ENCODE measurements around the gene TYK2. TPM values are rescaled to one million over a fixed set of nuclear protein-coding genes. Genes with fewer than 3 reads are reported as not detected.
"Not testable (repeated sequence)": the region's sequence is repeated elsewhere in the genome, so short reads cannot be mapped to it uniquely, and the experiment has no call there.

The TYK2 gene
- total RNA-seq, 2 experiments from 2014 or later, result 153 to 155 TPM

DNA sequence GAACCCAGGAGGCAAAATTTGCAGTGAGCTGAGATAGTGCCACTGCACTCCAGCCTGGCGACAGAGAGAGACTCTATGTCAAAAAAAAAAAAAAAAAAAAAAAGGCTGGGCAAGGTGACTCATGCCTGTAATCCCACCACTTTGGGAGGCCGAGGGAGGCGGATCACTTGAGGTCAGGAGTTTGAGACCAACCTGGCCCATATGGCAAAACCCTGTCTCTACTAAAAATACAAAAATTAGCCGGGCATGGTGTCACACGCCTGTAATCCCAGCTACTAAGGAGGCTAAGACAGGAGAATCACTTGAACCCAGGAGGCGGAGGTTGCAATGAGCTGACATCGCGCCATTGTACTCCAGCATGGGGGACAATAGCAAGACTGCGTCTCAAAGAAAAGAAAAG is 43.6 kb downstream of the TYK2 start:
- not testable (repeated sequence) for H3K4me3 Mint-ChIP-seq, DNase-seq, H3K27me3 Mint-ChIP-seq, H3K9me3 Mint-ChIP-seq, H3K27ac Mint-ChIP-seq
- Mint-ChIP-seq H3K4me1 (peaks cover 29% of the 10 kb centered on the region), H3K36me3 (peaks cover 26% of the 10 kb centered on the region)

DNA sequence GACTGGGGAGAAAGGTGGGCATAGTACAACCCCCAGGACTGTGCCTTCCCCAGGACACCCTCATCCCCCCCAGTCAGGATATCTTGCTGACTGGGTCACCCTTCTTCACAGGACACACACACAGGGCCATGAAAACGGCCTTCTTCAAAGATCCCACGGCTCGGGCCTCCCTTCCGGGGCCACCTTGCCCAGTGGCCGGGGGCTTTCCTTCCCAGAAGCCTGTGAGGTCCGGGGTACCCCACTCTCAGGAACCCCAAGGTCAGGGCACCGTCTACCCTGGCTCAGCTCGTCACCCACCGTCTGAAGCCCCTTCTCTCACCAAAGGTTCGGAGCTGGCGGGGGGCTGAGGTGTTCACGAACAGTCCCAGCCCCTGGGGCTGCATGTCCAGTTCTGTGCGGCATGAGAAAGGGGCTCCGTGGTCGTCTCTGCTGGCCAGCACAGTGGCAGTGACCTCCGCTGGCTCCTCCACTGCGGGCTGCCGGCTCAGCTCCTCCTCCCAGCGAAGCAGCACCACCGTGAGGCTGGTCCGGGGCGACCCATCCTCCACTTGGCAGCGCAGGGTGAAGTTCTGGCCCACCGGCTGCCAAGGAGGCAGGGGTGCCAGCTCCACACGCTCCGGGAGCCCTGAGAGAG is 44.9 kb downstream of the TYK2 start:
- peaks cover 26% of the 10 kb centered on the region for H3K36me3 Mint-ChIP-seq
- DNase-seq, result no peak
- no peaks in the 10 kb centered on the region for H3K9me3 Mint-ChIP-seq
- no peak overlapping the region for H3K4me3 Mint-ChIP-seq
- no peaks in the 10 kb centered on the region for H3K27me3 Mint-ChIP-seq
- peaks cover 29% of the 10 kb centered on the region for H3K4me1 Mint-ChIP-seq
- H3K27ac Mint-ChIP-seq, result no peak overlapping the region

DNA sequence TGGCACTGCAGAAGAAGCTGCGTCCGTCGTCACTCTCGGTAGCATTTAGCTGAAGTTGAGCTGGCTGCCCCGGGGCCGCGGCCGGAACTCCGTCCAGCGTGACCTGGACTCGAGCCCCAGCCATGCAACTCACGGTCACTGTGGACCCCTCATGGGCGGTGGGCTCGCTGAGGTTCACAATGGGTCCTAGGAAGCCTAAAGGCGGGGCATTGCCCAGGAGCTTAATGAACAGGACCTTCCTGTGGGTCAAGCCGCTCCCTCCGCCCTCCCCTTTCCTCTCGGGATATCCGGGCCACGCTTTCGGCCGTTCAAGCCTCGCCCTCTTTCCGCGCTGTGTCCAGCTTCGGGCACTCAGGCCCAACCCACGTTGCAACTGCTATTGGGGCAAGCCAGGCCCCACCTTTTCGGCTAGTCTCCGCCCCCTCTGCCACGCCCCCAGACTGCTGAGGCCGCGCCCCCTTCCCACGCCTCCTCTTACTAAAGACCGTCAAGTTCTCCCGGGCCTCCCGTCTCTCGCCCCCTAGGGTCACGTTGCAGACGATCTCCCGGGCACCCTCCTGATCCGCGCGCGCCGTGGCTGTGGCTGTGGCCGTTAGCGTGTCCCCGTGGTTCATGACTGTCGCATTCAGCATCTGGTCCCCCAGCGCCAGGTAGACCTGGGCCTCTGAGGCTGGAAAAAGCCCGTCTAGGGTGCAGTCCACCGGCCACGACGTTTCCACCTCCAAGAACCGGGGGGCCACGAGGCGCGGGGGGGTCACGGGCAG is 45.6 kb downstream of the TYK2 start:
- H3K9me3 Mint-ChIP-seq, result no peaks in the 10 kb centered on the region
- peaks cover 27% of the 10 kb centered on the region for H3K4me1 Mint-ChIP-seq

DNA sequence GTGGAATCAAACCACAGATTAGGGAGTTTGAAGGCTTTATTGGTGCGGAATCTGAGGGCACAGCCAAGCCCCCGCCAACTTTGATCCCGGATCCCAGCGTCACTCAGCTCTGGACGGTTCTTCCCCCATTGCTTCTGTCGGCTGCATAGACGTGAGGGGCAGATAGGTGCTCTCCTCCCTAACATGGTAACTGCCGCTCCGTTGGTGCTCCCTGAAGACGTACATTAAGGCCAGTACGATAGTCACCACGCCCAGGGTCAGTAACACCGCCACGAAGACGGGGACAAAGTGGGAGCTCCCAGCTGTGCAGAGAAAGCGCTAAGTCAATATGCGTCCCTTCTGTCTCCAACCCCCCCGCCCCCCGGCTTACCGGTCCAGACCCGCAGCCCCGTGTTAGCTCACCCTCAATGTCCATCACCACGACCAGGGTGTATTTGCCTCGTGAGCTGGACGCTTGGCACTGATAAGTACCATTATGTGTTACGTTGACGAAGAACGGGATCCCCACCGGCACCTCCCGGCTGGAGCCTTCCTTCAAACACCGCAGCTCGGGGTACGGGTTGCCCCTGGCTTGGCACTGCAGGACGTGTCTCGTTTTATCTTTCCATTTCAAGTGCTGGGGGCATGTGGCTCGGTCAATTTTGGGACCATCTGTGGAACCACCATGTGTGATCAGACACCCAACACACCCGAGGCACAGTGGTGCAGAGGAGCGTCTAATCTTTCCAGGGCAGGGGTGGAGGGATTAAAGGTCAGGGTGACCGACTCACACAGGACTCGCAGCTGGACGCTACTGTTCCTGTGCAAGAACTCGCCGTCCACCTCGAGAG is 46.4 kb downstream of the TYK2 start:
- no peak for DNase-seq
- Mint-ChIP-seq H3K4me3 (peak overlapping the region; percentile 97), H3K4me1 (peaks cover 22% of the 10 kb centered on the region), H3K36me3 (peaks cover 38% of the 10 kb centered on the region), H3K27ac (peak overlapping the region; percentile 98), H3K9me3 (no peaks in the 10 kb centered on the region), H3K27me3 (no peaks in the 10 kb centered on the region)

More for the DNA sequence above, 45.6 kb downstream of the TYK2 start:
- Mint-ChIP-seq H3K36me3 (peaks cover 33% of the 10 kb centered on the region), H3K27ac (no peak overlapping the region), H3K27me3 (no peaks in the 10 kb centered on the region), H3K4me3 (peak overlapping the region; percentile 58)
- peak; percentile 65 for DNase-seq

DNA sequence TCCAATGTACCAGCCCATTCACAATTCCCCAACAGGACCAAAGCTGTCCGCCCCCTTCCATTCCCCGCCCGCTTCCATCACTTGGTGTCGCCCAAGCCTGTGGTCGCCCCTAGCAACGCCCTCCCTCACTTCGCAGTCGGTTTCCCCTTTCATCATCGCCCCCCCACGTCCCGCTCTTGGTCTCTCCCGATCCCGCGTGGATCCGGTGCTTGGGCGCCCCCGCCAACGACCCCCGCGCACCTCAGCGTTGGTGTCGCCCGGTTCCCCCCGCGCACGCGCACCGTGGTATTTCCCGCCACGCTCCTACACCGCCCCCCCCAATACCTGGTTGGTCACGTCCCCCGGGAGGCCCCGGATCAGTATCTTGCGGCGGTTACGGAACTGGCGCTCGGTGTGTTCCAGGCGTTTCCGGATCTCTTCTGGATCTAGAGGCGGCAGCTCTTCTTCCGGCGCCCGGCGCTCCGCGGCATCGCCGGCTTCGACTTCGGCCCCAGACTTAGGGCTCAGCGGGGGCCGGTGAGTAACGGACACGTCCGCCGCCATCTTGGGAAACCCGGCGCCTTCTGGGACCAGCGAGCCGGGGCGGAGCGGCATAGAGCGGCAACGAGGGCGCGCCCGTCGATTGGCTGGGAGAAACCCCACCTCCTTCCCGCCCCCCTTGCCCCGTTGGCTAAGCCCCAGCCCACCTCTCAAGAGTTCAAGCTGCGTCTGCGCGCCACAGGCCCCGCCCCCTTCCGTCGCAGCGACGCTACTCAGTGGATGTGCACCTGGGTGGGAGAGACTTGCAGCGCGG is 47.2 kb downstream of the TYK2 start, which contains the start of gene RAVER1:
Gene RAVER1, minus strand, starts transcription at position 565 of the 793 bp plus-strand sequence. Its CDS starts 22 bp downstream, at position 543.
- peaks cover 38% of the 10 kb centered on the region for H3K36me3 Mint-ChIP-seq
- H3K27ac Mint-ChIP-seq, result peak within 1 kb of the TSS; percentile 98
- no peaks in the 10 kb centered on the region for H3K9me3 Mint-ChIP-seq
- peak; percentile 98 for DNase-seq
- peak within 1 kb of the TSS; percentile 97 for H3K4me3 Mint-ChIP-seq
- H3K27me3 Mint-ChIP-seq, result no peaks in the 10 kb centered on the region
- H3K4me1 Mint-ChIP-seq, result peaks cover 14% of the 10 kb centered on the region

DNA sequence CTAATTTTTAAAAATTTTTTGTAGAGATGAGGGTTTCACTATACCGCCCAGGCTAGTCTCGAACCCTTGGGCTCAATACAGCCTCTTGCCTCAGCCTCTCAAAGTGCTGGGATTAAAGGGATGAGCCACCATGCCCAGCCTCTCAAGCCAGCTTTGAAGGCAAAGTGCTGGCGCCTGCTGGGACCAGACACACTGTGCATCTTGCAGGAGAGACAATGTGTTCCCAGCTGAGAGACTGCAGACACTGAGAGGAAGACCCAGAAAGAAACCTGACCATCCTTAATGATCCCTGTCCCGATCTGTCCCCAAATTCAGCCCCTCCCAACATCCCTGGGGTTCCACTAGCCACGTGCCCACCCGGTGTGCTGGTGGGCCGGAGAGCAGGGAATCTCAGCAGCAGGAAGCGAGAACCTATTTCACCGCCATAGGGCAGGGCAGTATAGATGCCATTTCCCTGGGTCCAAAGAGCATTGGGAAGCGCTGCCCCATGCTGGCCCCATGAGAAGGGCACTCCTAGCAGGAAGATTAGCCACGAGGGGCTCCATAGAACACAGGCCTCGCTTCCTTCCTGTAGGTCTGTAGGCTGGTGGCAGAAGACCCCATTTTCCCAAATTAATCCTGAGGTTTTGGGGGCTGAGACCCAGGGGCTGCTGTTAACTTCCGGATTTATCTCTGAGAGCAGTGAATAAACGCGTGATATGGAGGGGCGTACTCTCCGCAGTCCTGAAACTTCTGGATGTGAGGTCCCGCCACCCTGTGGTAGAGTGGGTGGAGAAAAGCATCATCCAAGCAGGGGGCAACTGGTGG is 48.0 kb downstream of the TYK2 start:
- H3K27ac Mint-ChIP-seq, result peak overlapping the region; percentile 98
- no peak for DNase-seq
- peaks cover 13% of the 10 kb centered on the region for H3K4me1 Mint-ChIP-seq
- H3K9me3 Mint-ChIP-seq, result no peaks in the 10 kb centered on the region
- H3K4me3 Mint-ChIP-seq, result peak overlapping the region; percentile 97
- peaks cover 41% of the 10 kb centered on the region for H3K36me3 Mint-ChIP-seq
- no peaks in the 10 kb centered on the region for H3K27me3 Mint-ChIP-seq

DNA sequence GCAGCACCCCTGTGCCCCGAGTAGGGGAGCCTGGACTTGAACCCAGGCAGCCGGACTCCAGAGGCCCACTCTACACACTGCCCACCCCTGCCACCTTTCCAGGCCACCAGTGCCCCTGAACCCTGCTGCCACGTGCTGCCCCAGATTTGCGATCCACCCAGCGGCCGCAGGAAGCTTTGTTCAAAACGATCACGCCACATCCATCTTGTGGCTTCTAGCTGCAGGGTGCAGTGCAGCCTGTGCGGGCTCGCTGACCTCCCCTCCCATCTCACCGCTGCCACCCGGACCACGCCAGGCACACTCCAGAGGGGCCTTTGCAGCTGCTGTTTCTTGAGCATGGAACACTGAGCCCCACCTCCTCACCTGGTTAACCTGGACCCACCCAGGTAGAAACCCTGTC is 50.8 kb downstream of the TYK2 start:
- no peak overlapping the region for H3K27ac Mint-ChIP-seq
- no peak overlapping the region for H3K4me3 Mint-ChIP-seq
- H3K4me1 Mint-ChIP-seq, result peaks cover 13% of the 10 kb centered on the region
- no peaks in the 10 kb centered on the region for H3K27me3 Mint-ChIP-seq
- H3K9me3 Mint-ChIP-seq, result no peaks in the 10 kb centered on the region
- H3K36me3 Mint-ChIP-seq, result peaks cover 33% of the 10 kb centered on the region
- no peak for DNase-seq

DNA sequence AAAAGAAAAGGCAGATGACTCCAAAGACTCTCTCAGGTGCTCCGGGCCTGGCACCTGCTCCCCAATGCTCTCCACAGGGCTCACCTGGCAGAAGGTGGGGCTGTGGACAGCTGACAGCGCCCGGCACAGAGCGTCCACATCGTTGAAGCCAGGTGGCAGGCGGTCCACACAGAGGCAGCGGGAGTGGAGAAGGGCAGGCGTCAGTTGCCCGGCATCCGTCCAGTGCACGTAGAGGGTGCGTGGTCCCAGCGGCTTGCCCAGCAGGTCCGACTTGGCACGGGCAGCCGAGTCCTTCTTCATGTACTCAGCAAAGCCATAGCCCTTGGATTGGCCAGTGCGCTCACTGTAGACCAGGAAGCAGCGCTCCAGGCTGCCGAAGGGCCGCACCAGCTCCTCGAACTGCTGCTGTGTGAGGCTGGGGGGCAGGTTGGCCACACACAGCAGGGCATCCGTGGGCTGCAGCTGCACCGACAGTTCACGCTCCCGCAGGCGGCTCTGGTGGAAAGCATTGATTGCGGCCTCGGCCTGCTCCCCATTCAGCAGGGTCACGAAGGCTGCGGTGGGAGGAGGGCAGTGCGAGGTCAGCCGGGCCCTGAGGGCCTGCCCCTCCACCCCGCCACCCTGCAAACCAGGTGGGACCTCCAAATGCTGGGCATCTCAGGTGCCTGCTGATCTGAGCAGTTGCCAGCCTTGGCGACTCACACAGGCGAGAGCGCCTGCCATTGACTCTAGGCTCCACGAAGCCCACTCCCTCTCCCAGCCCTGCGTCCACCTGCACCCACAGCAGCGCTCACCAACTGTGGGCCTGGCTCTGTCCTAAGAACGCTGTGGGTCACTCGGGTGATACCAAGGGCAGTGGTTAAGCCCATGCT is 51.6 kb downstream of the TYK2 start:
- DNase-seq, result no peak
- no peak overlapping the region for H3K27ac Mint-ChIP-seq
- H3K4me1 Mint-ChIP-seq, result peaks cover 9% of the 10 kb centered on the region
- H3K4me3 Mint-ChIP-seq, result no peak overlapping the region
- H3K9me3 Mint-ChIP-seq, result no peaks in the 10 kb centered on the region
- peaks cover 30% of the 10 kb centered on the region for H3K36me3 Mint-ChIP-seq
- H3K27me3 Mint-ChIP-seq, result no peaks in the 10 kb centered on the region

DNA sequence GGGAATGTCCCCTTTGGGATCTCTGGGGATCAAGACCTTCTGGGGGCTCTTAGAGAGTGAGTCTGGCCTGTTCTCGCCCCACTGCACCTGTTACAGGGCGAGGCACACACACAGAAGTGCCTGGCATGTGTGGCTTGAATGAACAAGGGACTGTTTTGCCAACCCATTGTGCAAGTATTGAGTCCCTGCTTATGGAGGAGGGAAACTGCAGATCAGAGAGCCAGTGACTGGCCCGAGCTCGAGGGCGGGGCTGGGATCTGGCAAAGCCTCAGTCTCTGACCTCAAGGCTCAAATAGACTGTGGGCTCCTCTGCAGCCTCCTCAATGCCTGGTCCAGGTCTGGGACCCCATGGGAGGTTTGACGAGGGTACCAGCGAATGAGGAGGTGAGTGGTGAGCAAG is 52.6 kb downstream of the TYK2 start:
- DNase-seq, result no peak
- Mint-ChIP-seq H3K27me3 (no peaks in the 10 kb centered on the region), H3K4me3 (no peak overlapping the region), H3K27ac (no peak overlapping the region), H3K9me3 (no peaks in the 10 kb centered on the region), H3K4me1 (peaks cover 6% of the 10 kb centered on the region), H3K36me3 (peaks cover 22% of the 10 kb centered on the region)

DNA sequence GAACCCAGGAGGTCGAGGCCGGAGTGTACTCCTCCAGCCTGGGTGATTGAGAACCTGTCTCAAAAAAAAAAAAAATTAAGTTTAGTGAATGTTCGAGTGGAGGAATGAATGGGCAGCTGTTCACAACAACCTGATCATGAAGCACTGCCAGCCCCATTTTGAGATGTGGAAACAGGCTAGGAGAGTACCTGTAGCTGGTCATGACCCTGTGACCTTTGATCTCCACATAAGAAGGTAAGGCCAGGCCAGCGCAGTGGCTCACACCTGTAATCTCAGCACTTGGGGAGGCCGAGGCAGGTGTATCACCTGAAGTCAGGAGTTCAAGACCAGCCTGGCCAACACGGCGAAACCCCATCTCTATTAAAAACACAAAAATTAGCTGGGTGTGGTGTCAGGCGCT is 54.6 kb downstream of the TYK2 start:
- Mint-ChIP-seq H3K27ac (no peak overlapping the region), H3K27me3 (no peaks in the 10 kb centered on the region), H3K9me3 (no peaks in the 10 kb centered on the region), H3K36me3 (peaks cover 15% of the 10 kb centered on the region), H3K4me1 (no peaks in the 10 kb centered on the region), H3K4me3 (no peak overlapping the region)
- DNase-seq, result no peak

DNA sequence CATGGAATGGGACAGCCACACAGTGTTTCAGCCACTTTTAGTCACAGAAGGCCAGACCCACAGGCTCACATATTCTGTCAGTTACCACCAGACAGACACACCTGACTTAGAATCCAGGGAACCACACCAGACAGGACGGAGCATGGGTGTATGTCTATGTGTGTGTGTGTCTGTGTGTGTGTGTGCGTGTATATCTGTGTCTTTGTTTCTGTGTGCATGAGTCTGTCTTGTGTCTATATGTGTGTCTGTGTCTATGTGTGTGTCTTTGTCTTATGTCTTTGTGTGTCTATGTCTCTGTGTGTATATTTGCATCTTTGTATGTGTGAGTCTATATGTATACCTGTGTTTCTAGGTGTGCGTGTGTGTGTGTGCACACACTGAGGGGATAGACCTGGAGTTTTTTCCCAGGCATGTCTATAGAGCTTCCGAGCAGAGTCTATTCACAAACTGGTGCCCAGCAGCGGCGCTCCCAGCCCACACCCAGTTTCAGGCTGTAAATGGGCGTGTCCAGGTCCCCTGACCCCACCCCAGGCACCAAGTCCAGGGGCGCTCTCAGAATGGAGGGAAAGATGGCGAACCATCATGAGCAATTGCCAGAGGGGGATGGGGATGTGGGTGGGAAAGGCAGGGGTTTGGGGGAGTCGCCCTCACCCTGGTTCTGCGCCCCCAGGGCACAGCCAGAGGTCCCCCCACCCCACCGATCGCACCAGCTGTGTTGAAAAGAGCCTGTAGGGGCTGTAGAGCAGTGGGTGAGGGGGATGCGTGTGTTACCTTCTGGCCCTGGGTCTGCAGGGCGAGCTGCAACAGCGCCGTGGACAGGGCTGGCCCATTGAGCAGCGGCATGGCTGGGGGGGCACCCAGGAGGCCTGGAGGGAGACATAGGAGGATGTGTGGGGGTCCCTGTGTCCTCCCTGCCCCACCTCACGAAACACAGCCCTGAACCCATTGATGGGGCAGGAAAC is 58.2 kb downstream of the TYK2 start:
- DNase-seq, result no peak
- Mint-ChIP-seq H3K27me3 (no peaks in the 10 kb centered on the region), H3K4me1 (no peaks in the 10 kb centered on the region), H3K27ac (peak overlapping the region; percentile 2), H3K9me3 (no peaks in the 10 kb centered on the region), H3K36me3 (peaks cover 4% of the 10 kb centered on the region), H3K4me3 (no peak overlapping the region)

DNA sequence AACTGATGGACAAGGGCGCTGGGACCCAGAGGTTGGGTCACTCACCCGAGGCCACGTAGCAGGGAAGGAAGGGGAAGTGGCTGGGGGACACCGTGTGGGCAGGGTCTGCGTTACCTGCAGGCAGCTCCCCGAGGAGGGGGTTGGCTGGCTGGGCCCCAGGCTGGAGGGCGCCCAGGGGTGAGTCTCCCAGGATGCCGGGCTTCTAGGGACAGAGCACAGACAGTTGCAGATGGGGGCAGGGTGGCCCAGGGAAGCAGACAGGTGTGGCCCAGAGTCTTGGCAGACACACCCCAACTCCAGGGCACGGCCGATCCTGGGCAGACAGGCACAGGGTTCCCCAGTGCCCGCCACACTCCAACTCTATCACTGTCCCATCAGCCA is 59.0 kb downstream of the TYK2 start:
- Mint-ChIP-seq H3K27me3 (no peaks in the 10 kb centered on the region), H3K9me3 (no peaks in the 10 kb centered on the region), H3K4me1 (no peaks in the 10 kb centered on the region), H3K4me3 (no peak overlapping the region), H3K36me3 (peaks cover 6% of the 10 kb centered on the region), H3K27ac (no peak overlapping the region)
- no peak for DNase-seq

All from activated naive CD8-positive, alpha-beta T cell treated with anti-CD3 and anti-CD28 coated beads for 36 hours (primary cell).